Stimulated activated CD8-positive, alpha-beta memory T cell treated with anti-CD3 and anti-CD28 coated beads, Interleukin-12 subunit alpha, Interleukin-12 subunit beta, amount 100 ng/mL, for 4 hours (primary cell): Measurements from ENCODE around the gene CREBZF.
A peak's percentile ranks its signal among the peaks of the same experiment; 100 is the strongest.

Experiments used
- DNase-seq: peaks from one replicate; pipeline ENCODE4 v3.0.0-alpha.2; 2020; ENCODE audit warnings: low read depth

Gene CREBZF

GRCh38 chr11:85664615-85665481 is at the start of gene CREBZF:
TSS of gene CREBZF (minus strand) at chr11:85665129. CDS start at chr11:85664875, 254 bp downstream.
- peak; percentile 90 for DNase-seq

- DNase-seq, result no peak
These were observed 48.0 kb upstream of the CREBZF start for GRCh38 chr11:85712953-85713352.

GRCh38 chr11:85710917-85711316 is 46.0 kb upstream of the CREBZF start:
- DNase-seq, result no peak

GRCh38 chr11:85709941-85710702 is 45.2 kb upstream of the CREBZF start:
- DNase-seq, result no peak

- DNase-seq, result no peak
These were observed 40.9 kb upstream of the CREBZF start for GRCh38 chr11:85705800-85706199.

GRCh38 chr11:85704967-85705366 is 40.0 kb upstream of the CREBZF start:
- no peak for DNase-seq

GRCh38 chr11:85699957-85700741 is 35.2 kb upstream of the CREBZF start:
- DNase-seq, result no peak

GRCh38 chr11:85698195-85698594 is 33.3 kb upstream of the CREBZF start:
- no peak for DNase-seq

- DNase-seq, result no peak
These were observed 32.8 kb upstream of the CREBZF start for GRCh38 chr11:85697747-85698146.

GRCh38 chr11:85695546-85695945 is 30.6 kb upstream of the CREBZF start:
- DNase-seq, result no peak

GRCh38 chr11:85694385-85694980 is 29.6 kb upstream of the CREBZF start:
- DNase-seq, result no peak

GRCh38 chr11:85685820-85686459 is 21.0 kb upstream of the CREBZF start, which contains the start of gene CCDC89:
TSS of gene CCDC89 (minus strand) at chr11:85686195. CDS start at chr11:85686130, 65 bp downstream.
- no peak for DNase-seq

- DNase-seq, result no peak
These were observed 20.3 kb upstream of the CREBZF start for GRCh38 chr11:85685125-85685819.

- DNase-seq, result peak; percentile 50
These were observed 17.7 kb upstream of the CREBZF start for GRCh38 chr11:85682330-85683305.

GRCh38 chr11:85680897-85681296 is 16.0 kb upstream of the CREBZF start:
- DNase-seq, result no peak

- no peak for DNase-seq
These were observed 14.6 kb upstream of the CREBZF start for GRCh38 chr11:85679576-85679975.

- no peak for DNase-seq
These were observed 8.5 kb upstream of the CREBZF start for GRCh38 chr11:85673393-85673792.

GRCh38 chr11:85672105-85672902 is 7.4 kb upstream of the CREBZF start:
- no peak for DNase-seq
